Measurements from ENCODE around the gene ACTR3.
"Not testable (repeated sequence)": the region's sequence is repeated elsewhere in the genome, so short reads cannot be mapped to it uniquely, and the experiment has no call there.

The ACTR3 gene

DNA sequence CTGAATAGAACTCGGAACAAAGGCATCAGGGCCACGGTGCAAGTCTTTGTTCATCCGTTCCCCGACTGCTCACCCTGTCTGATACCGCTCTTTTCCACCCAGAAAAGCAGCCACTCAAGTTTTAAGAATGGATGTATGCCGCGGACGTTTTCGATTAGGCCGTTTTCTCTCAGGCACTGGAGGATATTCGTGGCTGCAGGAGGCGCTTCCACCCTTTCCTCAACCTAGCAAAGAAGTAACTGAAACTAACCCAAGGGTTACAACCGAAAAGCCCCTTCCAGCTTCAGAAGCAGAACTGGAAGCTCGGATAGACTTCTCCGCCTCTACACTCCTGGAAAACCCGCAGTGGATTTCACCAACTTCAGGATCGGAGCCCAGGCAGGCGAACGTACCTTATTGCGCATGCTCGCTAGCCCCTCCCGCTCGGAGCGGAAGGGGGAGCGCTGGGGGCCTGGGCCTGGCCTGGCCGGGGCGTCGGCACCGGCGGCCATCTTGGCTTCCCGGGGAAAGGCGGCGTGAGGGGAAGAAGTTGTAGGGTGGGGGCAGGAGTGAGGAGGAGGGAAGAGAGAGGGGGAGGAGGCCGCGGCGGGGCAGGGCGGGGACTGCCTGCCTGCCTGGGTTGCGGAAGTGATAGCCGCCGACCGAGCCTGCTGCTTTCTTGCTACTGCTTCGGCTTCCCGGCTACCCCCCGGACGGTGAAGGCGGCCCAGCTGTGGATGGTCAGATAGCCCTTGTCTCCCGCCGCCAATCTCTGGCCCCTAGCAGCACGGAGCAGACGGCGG is at the start of gene ACTR3:
TSS of gene ACTR3 (plus strand) at position 619 of the 782 bp plus-strand sequence. CDS start 191 bp downstream, outside the sequence.
- DNase-seq (ENCODE audit: low read depth in 2 of 2, low spot score in 1 of 2) = peak; percentile 90 to 95

DNA sequence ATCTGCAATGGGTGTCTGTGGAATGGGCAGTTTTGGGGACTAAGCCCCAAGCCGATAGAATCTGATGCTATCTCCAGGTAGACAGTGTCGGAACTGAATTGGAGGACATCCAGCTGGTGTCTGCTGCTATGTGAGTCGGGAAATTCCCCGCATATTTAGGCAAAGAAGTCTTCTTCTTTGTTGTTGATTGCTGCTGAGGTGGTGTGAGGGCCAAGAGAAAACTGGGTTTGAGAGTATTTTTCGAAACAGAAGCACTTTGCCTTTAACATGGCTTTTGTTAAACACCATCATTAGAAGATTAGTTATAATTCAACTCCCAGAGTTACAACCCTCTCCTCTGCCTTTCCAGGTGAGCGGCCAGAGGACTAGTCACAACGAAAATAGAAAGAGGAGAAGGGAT is 49.4 kb upstream of the ACTR3 start:
- no peak for DNase-seq (ENCODE audit: low read depth in 2 of 2, low spot score in 1 of 2)

- no peak for DNase-seq (ENCODE audit: low read depth in 2 of 2, low spot score in 1 of 2)
These were observed 46.8 kb upstream of the ACTR3 start for GRCh38 chr2:113842919-113843736.

DNA sequence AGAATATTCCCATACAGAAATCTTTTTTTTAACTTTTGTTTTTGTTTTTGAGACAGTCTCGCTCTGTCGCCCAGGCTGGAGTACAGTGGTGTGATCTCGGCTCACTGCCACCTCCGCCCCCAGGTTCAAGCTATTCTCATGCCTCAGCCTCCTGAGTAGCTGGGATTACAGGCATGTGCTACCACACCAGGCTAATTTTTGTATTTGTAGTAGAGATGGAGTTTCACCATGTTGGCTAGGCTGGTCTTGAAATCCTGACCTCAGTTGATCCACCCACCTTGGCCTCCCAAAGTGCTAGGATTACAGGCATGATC is 46.2 kb upstream of the ACTR3 start:
- DNase-seq (ENCODE audit: low read depth in 2 of 2, low spot score in 1 of 2) = not testable (repeated sequence)

GRCh38 chr2:113845261-113845660 is 44.6 kb upstream of the ACTR3 start:
- DNase-seq (ENCODE audit: low read depth in 2 of 2, low spot score in 1 of 2) = no peak

DNA sequence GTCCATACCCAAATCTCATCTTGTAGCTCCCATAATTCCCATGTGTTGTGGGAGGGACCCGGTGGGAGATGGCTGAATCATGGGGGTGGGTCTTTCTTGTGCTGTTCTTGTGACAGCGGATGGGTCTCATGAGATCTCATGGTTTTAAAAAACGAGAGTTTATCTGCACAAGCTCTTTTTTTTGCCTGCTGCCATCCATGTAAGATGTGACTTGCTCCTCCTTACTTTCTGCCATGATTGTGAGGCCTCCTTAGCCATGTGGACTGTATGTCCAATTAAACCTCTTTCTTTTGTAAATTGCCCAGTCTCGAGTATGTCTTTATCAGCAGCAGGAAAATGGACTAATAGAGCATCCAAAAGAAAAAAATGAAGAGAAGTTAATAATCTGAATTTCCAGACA is 44.1 kb upstream of the ACTR3 start:
- DNase-seq (ENCODE audit: low read depth in 2 of 2, low spot score in 1 of 2) = not testable (repeated sequence)

- DNase-seq (ENCODE audit: low read depth in 2 of 2, low spot score in 1 of 2) = no peak
These were observed 43.5 kb upstream of the ACTR3 start for GRCh38 chr2:113846429-113846828.

- DNase-seq (ENCODE audit: low read depth in 2 of 2, low spot score in 1 of 2) = no peak
These were observed 42.7 kb upstream of the ACTR3 start for GRCh38 chr2:113847144-113847543.

GRCh38 chr2:113848758-113849415 is 41.0 kb upstream of the ACTR3 start:
- no peak for DNase-seq (ENCODE audit: low read depth in 2 of 2, low spot score in 1 of 2)

DNA sequence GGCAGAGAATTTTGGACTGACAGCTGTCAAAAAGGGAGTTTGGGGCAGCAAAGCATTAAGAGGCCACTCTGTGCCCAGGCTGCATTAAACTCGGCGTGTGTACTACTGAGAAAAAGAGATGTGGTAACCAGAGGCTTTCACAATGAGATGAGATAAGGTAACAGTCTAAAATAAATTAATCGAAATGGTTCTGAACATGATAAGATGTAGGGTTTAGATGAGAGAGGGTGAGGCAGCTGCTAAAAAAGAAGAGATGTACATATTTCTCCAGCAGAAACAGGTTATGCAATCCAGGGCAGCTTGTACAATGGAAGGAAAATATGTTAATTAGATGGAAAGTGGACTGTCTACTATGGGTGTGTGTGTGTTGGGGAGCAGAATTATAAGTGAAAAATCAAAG is 39.2 kb upstream of the ACTR3 start:
- no peak for DNase-seq (ENCODE audit: low read depth in 2 of 2, low spot score in 1 of 2)

GRCh38 chr2:113851640-113852039 is 38.2 kb upstream of the ACTR3 start:
- DNase-seq (ENCODE audit: low read depth in 2 of 2, low spot score in 1 of 2) = no peak

GRCh38 chr2:113854208-113854607 is 35.7 kb upstream of the ACTR3 start:
- no peak for DNase-seq (ENCODE audit: low read depth in 2 of 2, low spot score in 1 of 2)

GRCh38 chr2:113854970-113855740 is 34.7 kb upstream of the ACTR3 start:
- no peak for DNase-seq (ENCODE audit: low read depth in 2 of 2, low spot score in 1 of 2)

DNA sequence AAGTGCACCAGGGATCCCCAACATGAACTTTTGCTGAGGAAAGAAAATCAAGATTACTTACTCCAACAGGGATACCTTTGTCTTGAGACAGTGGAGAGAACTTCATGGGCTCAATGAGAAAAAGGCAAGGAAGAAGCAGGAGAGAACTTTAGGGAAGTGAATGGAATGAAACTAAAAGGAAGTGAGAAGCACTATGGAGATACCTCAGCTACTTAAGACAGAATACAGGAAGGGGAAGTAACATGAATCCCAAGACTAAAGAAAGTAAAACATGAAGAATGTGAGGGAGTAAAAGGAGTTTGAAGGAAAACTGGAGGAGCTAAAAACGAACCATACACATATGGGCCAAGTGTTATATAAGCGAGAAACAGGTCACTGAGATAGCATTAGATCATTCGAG is 32.4 kb upstream of the ACTR3 start:
- no peak for DNase-seq (ENCODE audit: low read depth in 2 of 2, low spot score in 1 of 2)

DNA sequence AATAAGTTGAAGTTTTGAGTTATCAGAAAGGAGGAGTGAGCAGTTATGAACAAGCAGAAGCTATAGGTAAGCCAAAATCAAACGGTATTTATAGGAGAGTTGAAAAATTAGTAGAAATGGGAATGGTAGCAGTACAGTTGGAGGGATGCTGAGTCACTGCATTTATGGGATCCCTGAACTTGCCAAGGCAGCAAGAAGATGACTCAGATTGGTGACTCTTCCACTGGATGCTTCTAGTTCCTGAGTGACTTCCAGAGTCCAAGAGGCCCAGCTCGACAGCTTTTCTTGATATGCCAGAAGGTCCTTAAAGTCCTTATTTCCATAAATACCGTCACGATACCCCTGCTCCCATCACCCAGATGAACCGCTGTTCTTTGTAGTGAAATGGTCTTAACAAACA is 31.1 kb upstream of the ACTR3 start:
- DNase-seq (ENCODE audit: low read depth in 2 of 2, low spot score in 1 of 2) = no peak

DNA sequence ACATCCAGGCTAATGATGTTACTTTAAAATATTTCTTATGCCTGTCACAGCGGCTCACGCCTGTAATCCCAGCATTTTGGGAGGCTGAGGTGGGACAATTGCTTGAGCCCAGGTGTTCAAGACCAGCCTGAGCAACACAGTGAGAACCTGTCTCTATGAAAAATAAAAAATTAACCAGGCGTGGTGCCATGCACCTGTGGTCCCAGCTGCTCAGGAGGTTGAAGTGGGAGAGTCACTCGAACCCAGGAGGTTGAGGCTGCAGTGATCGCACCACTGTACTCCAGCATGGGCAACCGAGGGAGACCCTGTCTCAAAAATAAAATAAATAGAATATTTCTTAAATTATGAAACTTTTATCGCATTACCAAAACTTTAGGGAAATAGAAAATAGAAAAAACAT is 28.1 kb upstream of the ACTR3 start:
- no peak for DNase-seq (ENCODE audit: low read depth in 2 of 2, low spot score in 1 of 2)

DNA sequence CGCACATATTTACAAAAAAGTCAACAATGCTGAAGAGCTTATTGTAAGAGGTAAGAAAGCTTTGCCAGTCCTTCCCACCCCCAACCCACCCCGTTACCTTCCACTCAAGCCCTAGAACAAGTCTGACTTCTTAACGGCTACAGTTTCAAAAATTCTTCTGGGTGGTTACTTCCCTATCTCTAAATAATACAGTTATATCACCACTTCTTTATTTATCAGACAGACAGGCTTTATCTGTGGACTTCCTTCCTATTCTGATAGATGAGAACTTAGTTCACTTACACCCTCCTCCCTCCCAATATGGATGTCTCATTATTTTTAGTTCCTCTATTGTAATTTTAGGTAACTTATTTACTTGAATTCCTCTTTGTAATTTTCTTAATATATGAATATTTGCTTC is 26.7 kb upstream of the ACTR3 start:
- DNase-seq (ENCODE audit: low read depth in 2 of 2, low spot score in 1 of 2) = no peak

DNA sequence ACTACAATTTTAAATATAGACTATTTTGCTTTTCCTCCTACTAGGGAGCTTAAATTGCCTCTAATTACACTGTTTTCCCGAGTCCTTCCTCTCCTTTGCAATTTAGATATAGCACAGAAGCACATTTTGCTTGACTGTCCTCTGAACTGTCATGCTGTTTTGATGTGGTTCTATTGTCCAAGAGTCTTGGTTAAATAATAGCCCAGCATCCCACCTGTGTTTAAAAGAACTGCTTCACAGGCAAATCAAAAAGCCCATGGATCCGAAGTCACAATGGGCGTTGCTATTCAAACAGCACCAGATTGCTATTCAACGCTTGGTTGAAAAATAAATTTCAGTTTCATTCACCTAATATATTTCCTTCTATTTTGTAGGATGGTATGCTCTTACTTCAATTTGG is 22.3 kb upstream of the ACTR3 start:
- no peak for DNase-seq (ENCODE audit: low read depth in 2 of 2, low spot score in 1 of 2)

GRCh38 chr2:113869253-113869652 is 20.6 kb upstream of the ACTR3 start:
- DNase-seq (ENCODE audit: low read depth in 2 of 2, low spot score in 1 of 2) = no peak

- DNase-seq (ENCODE audit: low read depth in 2 of 2, low spot score in 1 of 2) = no peak
These were observed 17.7 kb upstream of the ACTR3 start for GRCh38 chr2:113872201-113872600.

GRCh38 chr2:113873867-113874266 is 16.0 kb upstream of the ACTR3 start:
- DNase-seq (ENCODE audit: low read depth in 2 of 2, low spot score in 1 of 2) = no peak

Data from stimulated activated CD8-positive, alpha-beta memory T cell treated with anti-CD3 and anti-CD28 coated beads, Interleukin-4, amount 100 ng/mL, for 1 hour (primary cell).